Measurements from ENCODE around the gene ENPP7.

GRCh38 chr17:79732804-79733691 is 2.3 kb downstream of the ENPP7 start:
- TF ChIP-seq EZH2phosphoT487 (IDR thresholded peaks at IDR 0.05; ENCODE audit: low read depth) (no peak), CTCF (IDR thresholded peaks at IDR 0.05; ENCODE audit: low read depth, low read length) (no peak)
